Stimulated activated CD8-positive, alpha-beta memory T cell treated with anti-CD3 and anti-CD28 coated beads, Interleukin-7, amount 100 ng/mL, for 24 hours (primary cell): ENCODE data around the gene IL13RA1.
"Not testable (repeated sequence)": the region's sequence is repeated elsewhere in the genome, so short reads cannot be mapped to it uniquely, and the experiment has no call there.

ENCODE experiments used
- DNase-seq: peaks from one replicate; pipeline ENCODE4 v3.0.0-alpha.2; 2020; ENCODE audit warnings: low read depth

IL13RA1 gene

DNA sequence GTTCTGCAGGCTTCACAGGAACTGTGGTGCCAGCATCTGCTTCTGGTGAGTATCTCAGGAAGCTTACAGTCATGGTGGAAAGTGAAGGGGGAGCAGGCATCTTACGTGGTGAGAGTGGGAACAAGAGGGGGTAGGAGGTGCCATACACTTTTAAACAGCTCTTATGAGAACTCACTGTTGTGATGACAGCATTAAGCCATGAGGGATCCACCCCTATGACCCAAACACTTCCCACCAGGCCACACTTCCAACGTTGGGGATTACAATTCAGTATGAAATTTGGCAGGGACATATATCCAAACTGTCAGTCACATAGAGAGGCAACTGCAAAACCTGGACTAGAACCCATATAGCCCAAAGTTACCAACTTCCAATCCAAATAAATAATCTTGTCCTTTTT is 53.1 kb downstream of the IL13RA1 start:
- DNase-seq, result no peak

DNA sequence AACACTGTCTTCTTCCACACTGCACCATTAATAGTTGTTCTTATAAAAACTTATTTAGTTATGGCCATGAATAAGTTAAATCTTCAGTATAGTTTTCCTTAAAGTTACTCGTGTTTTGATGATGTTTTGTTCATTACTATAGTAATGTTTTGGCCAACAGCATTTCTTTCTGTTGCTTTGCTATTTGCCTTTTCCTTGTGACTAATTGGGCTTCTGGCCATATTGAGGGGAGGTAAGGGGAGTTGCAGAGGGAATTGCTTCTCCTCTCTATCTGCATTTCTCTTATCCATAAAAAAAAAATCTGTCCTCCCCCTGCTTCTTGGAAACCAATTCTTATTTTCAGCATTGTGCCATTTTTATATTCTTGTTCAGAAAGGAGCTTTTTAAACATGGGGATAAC is 53.5 kb downstream of the IL13RA1 start:
- no peak for DNase-seq

- no peak for DNase-seq
Measured at GRCh38 chrX:118795528-118796280, 68.3 kb downstream of the IL13RA1 start.

- no peak for DNase-seq
Measured at GRCh38 chrX:118802857-118803256, 75.5 kb downstream of the IL13RA1 start.

- no peak for DNase-seq
Measured at GRCh38 chrX:118807151-118808017, 80.0 kb downstream of the IL13RA1 start.

- not testable (repeated sequence) for DNase-seq
Measured at GRCh38 chrX:118817257-118817656, 89.9 kb downstream of the IL13RA1 start.

DNA sequence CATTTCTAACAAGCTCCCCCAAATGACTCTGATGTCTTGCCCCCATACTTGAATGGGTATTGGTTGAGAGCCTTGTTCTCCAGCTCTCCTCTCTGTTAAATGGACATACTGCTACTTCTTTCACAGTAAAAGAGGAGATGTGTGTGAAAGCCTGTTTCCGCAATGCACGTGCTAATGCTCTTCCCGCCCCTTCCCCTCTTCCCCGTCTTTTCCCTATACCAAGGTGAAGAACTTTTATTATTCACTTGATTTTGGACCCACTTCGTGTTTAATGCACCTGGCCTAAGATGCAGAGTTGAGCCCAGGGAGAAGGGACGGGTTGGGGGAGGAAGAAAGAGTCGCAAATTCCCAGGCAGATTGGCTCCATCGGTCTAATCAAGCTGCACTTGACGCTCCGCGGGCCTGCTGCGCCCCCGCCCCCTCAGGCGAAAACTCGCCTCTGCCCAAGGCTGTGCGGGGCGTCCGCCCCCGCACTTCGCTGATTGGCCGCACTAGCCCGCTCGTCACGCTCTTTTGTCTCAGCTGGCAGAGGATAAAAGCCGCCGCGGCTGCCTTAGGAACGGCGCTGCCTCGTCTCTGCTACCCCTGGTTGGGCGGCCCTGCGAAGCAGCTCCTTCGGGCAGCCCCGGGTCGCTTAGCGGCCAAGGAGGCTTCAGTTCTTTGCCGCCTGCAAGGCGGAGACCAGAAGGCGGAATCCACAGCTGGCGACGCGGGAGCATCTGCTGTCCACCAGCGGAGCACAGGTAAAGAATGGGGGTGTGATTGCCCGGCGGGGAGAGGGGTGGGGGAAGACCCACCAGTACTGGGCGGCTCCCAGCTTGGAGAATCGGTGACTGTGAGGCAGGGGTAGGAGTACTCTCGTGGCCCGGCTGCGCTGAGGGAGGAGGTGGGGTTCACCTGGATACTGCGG is 96.1 kb downstream of the IL13RA1 start, which contains the start of gene ZCCHC12:
Gene ZCCHC12, plus strand, starts transcription at position 562 of the 910 bp plus-strand sequence. CDS start 1,421 bp downstream, outside the sequence.
- no peak for DNase-seq

GRCh38 chrX:118824173-118824730 is 96.8 kb downstream of the IL13RA1 start:
- DNase-seq, result no peak

DNA sequence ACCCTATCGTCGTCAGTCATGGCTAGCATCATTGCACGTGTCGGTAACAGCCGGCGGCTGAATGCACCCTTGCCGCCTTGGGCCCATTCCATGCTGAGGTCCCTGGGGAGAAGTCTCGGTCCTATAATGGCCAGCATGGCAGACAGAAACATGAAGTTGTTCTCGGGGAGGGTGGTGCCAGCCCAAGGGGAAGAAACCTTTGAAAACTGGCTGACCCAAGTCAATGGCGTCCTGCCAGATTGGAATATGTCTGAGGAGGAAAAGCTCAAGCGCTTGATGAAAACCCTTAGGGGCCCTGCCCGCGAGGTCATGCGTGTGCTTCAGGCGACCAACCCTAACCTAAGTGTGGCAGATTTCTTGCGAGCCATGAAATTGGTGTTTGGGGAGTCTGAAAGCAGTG is 97.8 kb downstream of the IL13RA1 start:
- no peak for DNase-seq

DNA sequence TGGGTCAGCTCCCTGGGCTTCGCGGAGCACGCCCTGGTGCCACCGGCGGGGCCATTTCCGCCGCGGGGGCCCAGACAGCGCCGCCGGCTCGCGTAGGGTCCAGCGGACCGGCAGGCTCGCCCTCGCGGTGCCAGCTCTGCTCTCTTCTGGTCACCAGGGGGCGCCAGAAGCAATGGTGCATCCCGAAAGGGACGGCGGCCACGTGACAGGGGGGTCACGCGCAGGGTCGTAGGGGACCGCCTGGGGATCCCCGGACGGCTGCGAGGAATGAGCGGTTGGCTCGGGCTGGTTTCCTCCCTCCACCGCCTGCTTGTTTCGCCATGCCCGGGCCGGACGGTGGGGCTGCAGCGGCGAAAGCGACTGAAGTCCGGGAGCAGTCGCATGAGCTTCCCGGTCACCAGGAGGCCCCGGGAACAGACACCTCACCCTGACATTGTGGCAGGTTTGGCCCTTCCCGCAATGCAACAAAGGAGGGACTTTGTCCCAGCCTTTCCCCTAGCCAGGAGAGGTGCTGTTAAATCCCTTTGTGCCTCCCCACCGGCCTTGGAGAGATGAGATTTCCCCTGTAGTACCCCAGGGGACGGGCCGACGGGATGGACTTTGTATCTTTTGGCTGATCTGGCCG is 112.0 kb downstream of the IL13RA1 start:
- DNase-seq, result peak; percentile 22
